RWPE2 (cell line): ENCODE measurements around the gene IP6K3.

ENCODE experiments used
- ATAC-seq: fragments of 200-7000 bp; cut with Tn5 transposase; 3 replicates; pipeline ENCODE4 v1.9.1; 2021; ENCODE audit warnings: low read depth
- DNase-seq: peaks from one replicate; pipeline ENCODE4 v3.0.0-alpha.2; 2020; ENCODE audit warnings: low spot score
- H3K27ac ChIP-seq: fragments of 450-650 bp; 2 replicates; pipeline ENCODE4 v1.5.1; 2017; ENCODE audit warnings: mild to moderate bottlenecking; ENCODE audit not compliant: poor library complexity, severe bottlenecking
- H3K27me3 ChIP-seq: fragments of 250-450 bp; sonication (Bioruptor Pico); 2 replicates; pipeline ENCODE4 v1.5.1; 2021; ENCODE audit warnings: mild to moderate bottlenecking, moderate library complexity; ENCODE audit not compliant: insufficient read depth, poor library complexity, severe bottlenecking
- H3K36me3 ChIP-seq: fragments of 250-450 bp; sonication (Bioruptor Pico); 2 replicates; pipeline ENCODE4 v1.5.1; 2020; ENCODE audit warnings: low read depth, mild to moderate bottlenecking, moderate library complexity
- H3K4me1 ChIP-seq: fragments of 250-450 bp; sonication (Bioruptor Pico); 2 replicates; pipeline ENCODE4 v1.5.1; 2021; ENCODE audit warnings: mild to moderate bottlenecking, moderate library complexity; ENCODE audit not compliant: insufficient read depth, poor library complexity, severe bottlenecking
- H3K4me3 ChIP-seq: fragments of 250-450 bp; sonication (Bioruptor Pico); 2 replicates; pipeline ENCODE4 v1.5.1; 2021; ENCODE audit warnings: mild to moderate bottlenecking, moderate library complexity; ENCODE audit not compliant: severe bottlenecking
- H3K9me3 ChIP-seq: fragments of 250-450 bp; sonication (Bioruptor Pico); 2 replicates; pipeline ENCODE4 v1.5.1; 2021; ENCODE audit warnings: mild to moderate bottlenecking, moderate library complexity; ENCODE audit not compliant: severe bottlenecking
- TF ChIP-seq, protein P1 (sequence below): fragments of 450-650 bp; IDR thresholded peaks from one replicate; pipeline ENCODE4 v1.5.1; 2017; ENCODE audit warnings: mild to moderate bottlenecking, moderate library complexity; ENCODE audit not compliant: poor library complexity, severe bottlenecking

Gene IP6K3

DNA sequence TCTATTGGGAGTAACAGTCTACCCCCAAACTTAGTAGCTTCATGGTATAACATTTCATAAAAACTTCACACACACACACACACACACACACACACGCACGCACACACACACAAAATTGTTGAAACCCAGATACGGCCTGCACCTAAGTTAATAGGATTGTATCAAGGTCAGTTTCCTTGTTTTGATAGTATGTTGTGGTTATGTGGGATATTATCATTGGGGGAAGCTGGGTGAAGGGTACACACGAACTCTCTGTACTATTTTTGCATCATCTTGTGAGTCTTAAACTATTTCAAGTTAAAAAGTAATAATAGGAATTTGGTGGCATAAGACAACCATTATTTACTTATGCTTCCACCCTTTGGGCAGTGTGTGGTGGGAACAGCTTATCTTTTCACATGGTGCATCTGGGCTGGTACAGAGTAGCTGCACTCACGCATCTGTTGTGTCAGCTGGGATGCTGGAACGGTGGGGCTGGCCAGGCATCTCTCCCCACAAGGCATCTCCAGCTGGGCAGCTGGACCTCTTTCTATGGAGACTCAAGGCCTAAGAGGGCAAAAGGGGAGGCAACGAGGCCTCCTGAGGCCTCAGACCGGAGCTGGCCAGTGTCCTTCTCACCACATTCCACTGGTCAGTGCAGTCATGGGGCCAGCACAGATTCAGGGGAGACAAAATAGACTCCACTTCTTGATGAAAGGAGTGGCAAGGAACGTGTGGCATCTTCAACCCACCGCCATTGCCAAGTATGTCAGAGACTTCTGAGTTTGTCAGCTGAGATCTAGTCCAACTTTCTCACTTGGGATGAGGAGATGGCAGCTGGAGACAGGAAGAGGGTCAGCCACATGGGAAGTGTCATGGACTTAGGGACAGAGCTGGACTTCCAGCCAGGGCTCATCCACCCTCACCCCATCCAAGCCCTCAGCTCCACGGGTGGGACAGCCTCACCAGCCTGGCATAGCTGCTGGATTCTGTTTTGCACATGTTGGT, 20.5 kb upstream of the IP6K3 start:
- DNase-seq (no peak), ATAC-seq (no peak)
- Histone ChIP-seq H3K36me3 (peaks cover 3% of the 10 kb centered on the region; the same call in 1 of the 2 replicates), H3K4me3 (no peak overlapping the region), H3K27me3 (no peaks in the 10 kb centered on the region), H3K27ac (no peak overlapping the region), H3K4me1 (peaks cover 14% of the 10 kb centered on the region), H3K9me3 (no peaks in the 10 kb centered on the region)
- TF ChIP-seq, protein P1, sequence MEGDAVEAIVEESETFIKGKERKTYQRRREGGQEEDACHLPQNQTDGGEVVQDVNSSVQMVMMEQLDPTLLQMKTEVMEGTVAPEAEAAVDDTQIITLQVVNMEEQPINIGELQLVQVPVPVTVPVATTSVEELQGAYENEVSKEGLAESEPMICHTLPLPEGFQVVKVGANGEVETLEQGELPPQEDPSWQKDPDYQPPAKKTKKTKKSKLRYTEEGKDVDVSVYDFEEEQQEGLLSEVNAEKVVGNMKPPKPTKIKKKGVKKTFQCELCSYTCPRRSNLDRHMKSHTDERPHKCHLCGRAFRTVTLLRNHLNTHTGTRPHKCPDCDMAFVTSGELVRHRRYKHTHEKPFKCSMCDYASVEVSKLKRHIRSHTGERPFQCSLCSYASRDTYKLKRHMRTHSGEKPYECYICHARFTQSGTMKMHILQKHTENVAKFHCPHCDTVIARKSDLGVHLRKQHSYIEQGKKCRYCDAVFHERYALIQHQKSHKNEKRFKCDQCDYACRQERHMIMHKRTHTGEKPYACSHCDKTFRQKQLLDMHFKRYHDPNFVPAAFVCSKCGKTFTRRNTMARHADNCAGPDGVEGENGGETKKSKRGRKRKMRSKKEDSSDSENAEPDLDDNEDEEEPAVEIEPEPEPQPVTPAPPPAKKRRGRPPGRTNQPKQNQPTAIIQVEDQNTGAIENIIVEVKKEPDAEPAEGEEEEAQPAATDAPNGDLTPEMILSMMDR = no peak

DNA sequence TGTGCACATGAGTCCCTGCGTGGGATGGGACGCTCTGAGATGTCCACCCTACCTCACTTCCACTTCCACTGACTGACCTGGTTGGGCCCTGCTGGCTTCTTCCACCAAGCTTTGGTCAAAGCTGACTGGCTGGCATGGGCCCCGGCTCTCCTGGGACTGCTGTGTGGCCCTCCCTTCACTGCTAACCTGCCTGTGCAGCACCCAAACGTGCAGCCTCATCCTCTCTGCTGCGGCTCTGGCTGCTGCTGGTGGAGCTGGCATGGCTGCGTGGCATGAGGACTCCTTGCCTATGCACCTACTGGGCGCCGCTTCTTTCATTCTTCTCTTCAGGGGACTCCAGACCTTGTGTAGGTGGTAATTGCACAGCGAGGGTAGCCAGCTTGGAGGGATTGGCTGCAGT, 18.7 kb upstream of the IP6K3 start:
- no peak for ATAC-seq
- no peaks in the 10 kb centered on the region for H3K36me3 ChIP-seq

DNA sequence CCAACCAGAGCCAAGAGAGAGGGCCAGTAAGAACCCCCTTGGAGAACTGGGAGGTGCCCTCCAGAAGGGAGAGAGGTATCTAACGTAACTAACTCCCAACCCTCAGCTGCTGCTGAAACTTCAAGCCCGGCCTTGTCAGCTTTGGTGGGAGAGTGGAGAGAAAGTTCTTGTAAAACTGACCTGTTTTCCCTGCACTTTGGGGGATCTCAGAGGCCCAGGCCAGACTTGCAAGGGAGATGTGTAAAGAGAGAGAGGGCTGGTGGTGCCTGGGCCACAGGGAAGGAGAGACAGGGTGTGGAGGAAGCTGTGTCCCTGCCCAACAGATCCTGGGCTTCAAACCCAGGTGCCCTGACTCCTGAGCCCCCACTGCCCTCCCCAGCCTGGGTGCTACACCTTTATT, 17.3 kb upstream of the IP6K3 start:
- no peak for DNase-seq
- TF ChIP-seq, protein P1 = no peak
- no peak overlapping the region for H3K27ac ChIP-seq
- peaks cover 3% of the 10 kb centered on the region for H3K4me1 ChIP-seq
- H3K9me3 ChIP-seq = no peaks in the 10 kb centered on the region
- no peaks in the 10 kb centered on the region for H3K36me3 ChIP-seq
- no peak for ATAC-seq
- H3K4me3 ChIP-seq = no peak overlapping the region
- H3K27me3 ChIP-seq = no peaks in the 10 kb centered on the region

More for the DNA sequence above, 18.7 kb upstream of the IP6K3 start:
- no peak overlapping the region for H3K4me3 ChIP-seq
- H3K4me1 ChIP-seq = no peaks in the 10 kb centered on the region
- H3K9me3 ChIP-seq = no peaks in the 10 kb centered on the region
- TF ChIP-seq, protein P1 = no peak
- no peak for DNase-seq
- no peak overlapping the region for H3K27ac ChIP-seq
- H3K27me3 ChIP-seq = no peaks in the 10 kb centered on the region

DNA sequence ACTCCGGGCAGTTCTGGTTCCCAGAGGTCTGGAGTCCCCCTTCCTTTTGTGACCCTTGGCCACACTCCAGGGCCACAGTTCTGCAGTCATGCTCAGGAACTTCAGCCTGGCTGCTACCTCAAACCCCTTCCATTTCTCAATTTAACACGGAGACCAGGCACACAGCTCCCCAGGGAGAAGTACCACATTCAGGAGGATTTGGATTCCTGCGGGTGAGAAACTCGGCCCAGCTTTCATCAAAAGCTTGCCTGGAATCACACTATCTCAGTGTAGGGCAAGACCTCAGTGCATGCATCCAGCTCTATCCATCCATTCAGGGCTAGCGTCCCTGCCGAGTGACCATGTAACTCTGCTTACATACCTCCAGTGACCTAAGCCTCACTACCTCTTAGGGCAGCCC, 16.8 kb upstream of the IP6K3 start:
- no peak overlapping the region for H3K27ac ChIP-seq
- no peaks in the 10 kb centered on the region for H3K27me3 ChIP-seq
- H3K4me1 ChIP-seq = peaks cover 8% of the 10 kb centered on the region
- no peak for ATAC-seq
- TF ChIP-seq, protein P1 = no peak
- no peaks in the 10 kb centered on the region for H3K36me3 ChIP-seq
- no peak for DNase-seq
- no peaks in the 10 kb centered on the region for H3K9me3 ChIP-seq
- H3K4me3 ChIP-seq = no peak overlapping the region

GRCh38 chr6:33762713-33763112, 16.0 kb upstream of the IP6K3 start:
- TF ChIP-seq, protein P1 = no peak
- no peak for DNase-seq

More at GRCh38 chr6:33762713-33763112, 16.0 kb upstream of the IP6K3 start:
- no peaks in the 10 kb centered on the region for H3K9me3 ChIP-seq
- no peaks in the 10 kb centered on the region for H3K36me3 ChIP-seq
- H3K4me1 ChIP-seq = peaks cover 9% of the 10 kb centered on the region
- H3K27me3 ChIP-seq = no peaks in the 10 kb centered on the region
- H3K27ac ChIP-seq = no peak overlapping the region
- ATAC-seq = no peak
- no peak overlapping the region for H3K4me3 ChIP-seq
